Activated T-cell treated with anti-CD3 and anti-CD28 coated beads for 48 hours (primary cell): ENCODE measurements around the gene OPTC.
"Not testable (repeated sequence)": the region's sequence is repeated elsewhere in the genome, so short reads cannot be mapped to it uniquely, and the experiment has no call there.

Experiments used
- DNase-seq: peaks from one replicate; pipeline ENCODE4 v3.0.0-alpha.2; 2020; ENCODE audit warnings: low read depth

The OPTC gene

DNA sequence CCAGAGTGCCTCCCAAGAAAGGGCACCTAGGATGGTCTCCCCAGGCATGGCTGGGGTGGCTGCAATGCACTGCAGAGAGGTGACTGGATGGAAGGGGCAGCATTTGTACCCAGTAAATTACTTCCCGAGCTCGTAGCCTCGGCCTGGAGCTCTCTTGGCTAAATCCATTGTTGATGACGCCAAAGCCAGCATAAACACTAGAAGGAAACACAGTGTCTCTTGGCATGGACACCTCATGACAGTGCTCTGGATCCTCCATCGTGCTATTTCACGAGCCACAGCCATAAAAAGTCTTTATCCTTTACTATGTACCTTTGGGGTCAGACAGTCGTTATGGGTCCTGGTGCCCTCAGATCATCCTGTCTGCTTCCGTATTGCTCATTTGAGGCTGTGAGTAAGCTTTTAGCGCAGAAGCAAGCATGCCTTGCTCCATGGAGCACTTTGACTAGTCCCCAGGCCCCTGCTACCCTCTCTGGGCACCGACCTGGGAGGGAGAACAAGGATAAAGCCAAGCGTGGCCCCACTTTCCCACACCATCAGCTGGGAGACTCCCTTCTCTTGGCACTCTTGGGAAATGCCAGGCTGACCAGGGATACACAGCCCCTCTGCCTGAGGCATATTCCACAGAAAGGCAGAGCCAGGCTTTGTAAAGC is 28.7 kb upstream of the OPTC start:
- DNase-seq: no peak

DNA sequence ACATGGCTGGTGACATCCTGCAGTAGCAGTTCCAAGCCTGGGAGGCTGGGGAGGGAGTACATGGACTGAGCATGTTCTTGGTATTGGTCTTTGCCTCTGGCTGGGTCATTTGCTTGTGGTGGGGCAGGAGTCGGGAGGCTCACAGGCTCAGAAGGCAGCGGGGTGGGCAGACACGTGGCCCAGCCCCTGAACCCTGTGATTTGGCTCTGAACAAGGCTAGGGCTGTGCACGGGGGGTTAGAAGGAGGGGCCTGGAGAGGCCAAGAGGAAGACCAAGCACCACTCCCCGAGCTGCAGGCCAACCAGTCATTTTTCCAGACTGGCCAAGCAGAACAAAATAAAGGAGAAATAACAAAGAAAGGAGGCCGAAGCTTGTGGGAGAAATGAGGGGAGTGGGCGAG is 28.0 kb upstream of the OPTC start:
- DNase-seq: no peak

DNA sequence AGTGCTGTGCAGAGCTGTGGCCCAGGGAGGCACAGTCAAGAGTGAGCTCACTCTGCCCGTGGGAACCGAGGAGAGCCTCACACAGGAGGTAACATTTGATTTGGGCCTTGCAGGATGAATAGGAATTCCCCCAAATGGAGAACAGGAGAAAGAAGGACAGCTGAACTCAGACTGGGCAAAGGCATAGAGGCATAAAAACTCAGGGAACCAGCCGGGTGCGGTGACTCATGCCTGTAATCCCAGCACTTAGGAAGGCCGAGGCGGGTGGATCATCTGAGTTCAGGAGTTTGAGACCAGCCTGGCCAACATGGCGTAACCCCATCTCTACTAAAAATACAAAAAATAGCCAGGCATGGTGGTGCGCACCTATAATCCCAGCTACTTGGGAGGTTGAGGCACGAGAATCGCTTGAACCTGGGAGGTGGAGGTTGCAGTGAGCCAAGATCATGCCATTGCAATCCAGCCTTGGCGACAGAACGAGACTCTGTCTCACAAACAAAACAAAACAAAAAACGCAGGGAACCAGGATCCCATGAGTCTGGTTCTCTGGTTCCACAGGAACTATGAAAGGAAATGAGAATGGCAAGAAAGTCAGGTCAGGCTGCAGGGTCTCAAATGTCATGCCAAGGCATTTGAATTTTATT is 26.9 kb upstream of the OPTC start:
- not testable (repeated sequence) for DNase-seq

DNA sequence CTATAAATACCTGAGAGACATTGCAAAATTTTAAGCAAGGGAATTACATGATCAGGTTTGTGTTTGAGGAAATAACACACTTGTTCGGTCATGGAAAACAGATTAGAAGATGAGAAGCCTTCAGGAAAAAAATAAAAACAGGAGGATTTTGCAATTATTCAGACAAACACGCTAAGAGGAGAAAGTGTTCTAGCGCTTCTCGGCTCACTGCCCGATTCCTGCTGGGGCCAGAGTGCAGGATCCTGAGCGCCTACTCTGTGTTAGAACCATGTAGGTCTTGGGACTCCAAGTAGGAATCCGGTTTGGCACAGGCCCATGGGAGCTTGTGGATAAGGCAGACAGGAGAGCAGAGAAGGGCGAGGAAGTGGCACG is 26.4 kb upstream of the OPTC start:
- no peak for DNase-seq

DNA sequence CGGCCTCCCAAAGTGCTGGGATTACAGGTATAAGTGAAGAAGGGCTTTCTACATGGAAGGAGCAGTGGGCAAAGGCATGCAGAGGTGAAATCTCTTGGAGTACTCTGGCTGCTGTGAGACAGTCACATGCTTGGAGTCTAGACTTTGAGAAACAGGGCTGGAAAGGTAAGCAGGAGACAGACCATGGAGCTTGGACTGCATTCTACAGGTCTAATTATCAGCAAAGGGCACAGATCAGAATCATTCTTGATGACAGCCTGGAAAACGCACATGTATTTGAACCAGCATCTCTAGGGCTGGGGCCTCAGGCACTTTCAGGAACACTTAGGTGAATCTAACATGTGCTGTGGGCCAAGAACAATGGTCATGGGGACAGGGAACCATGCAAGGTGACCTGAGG is 25.6 kb upstream of the OPTC start:
- no peak for DNase-seq

DNA sequence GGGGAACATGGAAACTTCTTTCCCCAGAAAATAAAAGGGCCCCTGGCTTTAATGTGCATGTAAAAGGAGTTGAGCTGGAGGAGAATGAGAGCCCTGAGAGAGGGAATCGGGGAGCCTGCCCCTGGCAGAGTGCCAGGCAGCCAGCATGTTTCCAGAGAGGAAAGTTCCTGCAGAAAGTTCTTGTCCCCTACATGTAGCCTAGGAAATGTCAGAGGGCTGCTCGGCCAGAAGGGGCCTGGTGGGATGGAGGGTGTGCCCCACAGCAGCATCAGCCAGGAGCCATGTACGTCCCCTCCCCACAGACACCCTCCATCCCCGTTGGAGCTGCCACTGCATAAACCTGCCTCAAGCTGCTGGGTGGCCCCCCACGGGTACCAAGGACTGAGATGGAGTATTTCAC is 23.7 kb upstream of the OPTC start:
- DNase-seq: no peak

DNA sequence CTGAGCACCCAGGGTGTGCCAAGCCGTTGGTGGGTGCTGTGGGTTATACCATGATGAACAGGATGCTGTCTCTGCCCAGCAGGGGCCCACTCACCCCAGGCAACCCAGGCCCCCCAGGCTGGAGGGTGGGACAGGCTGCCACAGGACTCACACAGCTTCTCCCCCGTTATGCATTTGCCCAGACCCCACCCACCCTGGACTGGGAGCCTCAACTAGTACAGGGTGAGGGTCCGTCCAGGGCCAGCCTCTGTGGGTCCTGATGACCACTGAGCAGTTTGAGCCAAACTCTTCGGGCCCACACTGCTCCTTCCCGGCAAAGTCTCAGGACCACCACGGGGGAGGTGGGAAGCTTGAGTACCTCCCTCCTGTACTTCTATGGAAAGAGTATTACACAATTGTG is 22.1 kb upstream of the OPTC start:
- no peak for DNase-seq

DNA sequence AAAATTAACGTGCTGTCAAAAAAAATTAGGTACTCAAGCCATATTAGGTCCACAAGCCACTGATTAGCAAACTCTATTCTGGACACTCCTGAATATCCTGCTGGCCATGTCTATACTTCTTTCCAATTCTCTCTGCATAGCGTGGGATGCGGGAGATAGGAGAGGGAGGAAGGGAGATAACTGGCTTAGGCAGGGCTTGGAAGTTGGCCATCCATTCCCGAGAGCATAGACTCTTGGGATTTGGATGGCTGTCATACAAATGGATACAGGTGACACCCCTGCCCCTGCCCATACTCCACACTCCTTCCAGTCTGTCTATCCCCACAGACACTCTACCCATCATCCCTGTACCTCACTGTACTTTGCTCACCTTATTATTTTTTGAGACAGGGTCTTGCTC is 20.7 kb upstream of the OPTC start:
- DNase-seq: no peak

DNA sequence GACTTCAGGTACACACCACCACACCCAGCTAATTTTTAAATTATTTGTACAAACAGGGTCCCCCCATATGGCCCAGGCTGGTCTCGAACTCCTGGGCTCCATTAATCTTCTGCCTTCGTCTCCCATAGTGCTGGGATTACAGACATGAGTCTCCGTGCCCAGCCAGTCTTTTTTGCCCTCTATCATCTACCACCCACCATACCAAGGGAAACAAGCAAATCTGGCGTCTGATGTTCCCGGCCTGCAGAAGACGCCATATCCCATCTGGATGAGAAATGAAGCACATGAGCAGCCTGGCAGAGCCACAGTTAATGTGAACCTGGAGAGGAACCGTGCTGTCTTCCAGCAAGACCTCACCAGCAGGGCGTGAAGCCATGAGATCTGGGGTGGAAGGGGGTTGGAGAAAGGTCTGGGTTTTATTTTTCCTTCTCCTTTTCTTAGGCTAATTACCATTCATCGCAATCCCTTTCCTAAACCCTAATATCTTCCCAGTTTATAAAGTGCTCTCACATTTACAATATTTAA is 20.1 kb upstream of the OPTC start:
- DNase-seq: no peak

DNA sequence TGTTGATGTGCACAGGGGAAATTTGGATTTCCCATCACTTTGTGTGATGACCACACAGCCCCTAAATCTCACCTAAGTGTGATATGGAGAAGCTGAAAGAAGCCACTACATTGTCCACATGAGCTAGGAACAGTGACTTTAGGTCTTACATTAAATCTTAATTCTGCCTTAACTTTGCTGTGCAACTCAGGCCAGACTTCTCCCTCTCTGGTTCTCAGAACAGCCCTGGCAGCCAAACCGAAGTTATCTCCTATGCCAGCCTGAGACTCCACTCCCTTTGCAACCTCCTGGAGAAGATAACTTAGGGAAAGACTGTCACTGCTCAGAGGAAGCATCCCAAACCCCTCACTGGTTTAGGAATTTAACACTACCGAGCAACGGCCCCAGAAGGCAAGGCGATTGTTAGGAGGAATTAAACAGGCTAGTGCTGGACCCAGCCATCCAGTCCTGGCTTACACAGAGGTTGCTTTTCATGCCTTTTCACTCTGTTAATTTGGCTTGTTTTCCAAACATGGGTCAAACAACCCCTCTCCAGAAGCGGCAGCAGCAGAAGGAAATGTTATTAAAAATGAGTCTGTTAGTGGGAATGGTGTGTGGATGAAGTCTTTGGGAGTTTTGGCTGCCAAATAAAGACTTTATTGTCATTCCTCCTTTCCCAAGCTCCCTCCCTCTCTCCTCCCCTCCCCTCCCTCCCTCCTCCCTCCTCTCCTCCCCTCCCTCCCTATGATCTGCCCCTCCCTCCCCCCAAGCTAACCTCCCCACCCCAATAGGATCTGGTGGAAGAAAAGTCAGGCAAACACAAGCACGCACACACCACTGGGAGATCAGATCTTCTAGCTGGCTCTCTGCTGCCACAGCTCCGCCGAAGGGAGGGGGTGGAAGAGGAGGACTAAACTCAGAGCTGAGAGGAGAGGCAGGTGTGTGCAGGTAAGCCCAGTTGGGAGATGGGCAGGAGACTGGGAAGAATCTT is 18.7 kb upstream of the OPTC start, which contains the start of gene PRELP:
TSS of gene PRELP (plus strand) at position 795 of the 970 bp plus-strand sequence. CDS start 7,379 bp downstream, outside the sequence.
- DNase-seq: no peak

DNA sequence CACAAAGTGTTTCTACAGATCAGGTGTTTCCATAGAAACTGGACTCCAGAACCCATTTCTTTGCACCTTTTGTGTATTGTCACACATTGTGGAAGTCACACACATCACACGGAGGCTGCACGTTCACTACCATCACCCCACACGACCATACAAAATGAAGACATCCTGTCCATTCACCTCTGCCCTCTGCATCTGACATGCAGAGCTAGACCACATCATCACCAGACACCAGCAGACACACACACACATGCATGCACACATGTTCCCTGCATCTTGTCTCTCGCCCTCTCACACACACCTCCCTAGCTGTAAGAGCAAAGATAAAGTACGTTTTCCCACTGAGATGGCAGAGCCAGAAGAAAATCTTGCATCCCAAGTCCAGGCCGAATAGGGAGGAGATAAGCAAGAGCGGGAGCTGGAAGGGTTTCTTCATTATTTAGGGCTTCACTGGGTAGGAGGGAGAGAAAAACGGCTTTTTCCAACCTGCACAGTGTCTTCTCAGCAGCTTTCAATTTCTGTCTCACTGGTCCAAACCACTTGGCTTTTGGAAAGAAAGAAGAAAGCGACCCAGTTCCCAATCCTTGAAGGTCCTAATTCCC is 17.6 kb upstream of the OPTC start:
- no peak for DNase-seq

DNA sequence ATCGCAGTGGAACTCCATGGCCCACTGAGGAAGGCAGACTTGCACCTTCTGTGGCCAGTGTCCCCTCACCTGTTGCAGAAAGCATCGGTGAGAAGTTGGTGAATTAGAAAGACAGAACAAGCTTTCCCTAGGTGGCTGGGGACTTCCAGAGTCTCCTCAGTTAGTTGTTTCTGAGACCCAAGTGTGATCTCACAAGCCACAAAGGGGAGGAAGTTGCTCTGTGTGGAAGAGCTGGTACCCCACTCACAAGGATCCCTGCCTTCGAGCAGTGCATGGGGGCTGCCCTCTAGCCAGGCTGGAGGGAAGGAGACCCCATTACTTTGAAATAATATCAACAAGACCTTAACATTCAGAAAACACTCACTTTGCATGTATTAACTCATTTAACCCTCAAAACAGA is 16.2 kb upstream of the OPTC start:
- DNase-seq: no peak

DNA sequence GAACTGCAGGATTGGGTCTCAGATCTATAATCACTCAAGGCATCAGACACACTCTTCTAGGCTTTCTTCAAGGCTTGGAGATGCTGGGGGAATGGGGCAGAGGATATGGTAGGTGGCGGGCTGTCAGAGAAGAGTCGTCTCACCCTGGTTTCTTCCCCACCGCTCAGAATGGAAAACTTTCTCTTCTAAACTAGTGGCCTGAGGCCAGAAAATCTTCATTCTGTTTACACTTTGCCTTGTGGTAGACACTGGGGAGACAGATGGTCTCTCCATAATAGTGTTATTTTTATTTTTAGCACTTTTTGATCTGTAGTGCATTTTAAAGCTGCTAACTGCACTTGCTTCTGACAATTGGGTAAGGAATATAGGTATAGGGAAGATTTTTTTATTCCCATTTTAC is 15.7 kb upstream of the OPTC start:
- DNase-seq: no peak

DNA sequence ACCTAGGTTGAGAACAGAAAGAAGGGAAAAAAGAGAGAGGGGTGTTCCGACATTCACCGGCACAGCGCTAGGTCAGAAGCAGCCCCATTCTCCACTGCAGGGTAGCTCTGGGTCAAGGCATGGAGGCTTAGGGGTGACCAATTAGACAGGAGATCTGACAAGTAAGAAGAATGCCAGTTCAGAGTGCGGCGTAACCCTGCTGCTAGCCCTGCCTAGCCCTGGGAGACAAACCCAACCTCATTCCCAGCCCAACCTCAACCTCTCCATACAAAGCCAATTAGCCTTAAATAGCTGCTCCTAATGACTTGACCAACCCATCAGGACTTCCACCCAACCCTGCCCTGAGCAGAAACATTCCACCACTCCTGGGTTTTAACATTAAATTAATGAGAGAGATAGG is 15.0 kb upstream of the OPTC start:
- DNase-seq: no peak

DNA sequence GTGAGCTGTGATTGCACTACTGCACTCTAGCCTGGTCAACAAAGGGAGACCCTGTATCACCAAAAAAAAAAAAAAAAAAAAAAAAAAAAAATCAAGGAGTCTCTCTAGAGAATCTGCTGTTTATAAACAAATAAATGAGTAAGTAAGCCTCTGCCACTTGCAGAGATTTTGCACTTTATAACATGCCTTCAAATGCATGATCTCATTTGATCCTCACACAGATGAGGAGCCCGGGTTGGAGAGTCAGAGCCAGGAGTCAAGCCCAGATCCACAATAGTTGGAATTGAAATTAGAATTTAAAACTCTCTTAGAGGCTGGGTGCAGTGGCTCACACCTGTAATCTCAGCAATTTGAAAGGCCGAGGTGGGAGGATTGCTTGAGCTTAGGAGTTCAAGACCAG is 14.3 kb upstream of the OPTC start:
- no peak for DNase-seq

DNA sequence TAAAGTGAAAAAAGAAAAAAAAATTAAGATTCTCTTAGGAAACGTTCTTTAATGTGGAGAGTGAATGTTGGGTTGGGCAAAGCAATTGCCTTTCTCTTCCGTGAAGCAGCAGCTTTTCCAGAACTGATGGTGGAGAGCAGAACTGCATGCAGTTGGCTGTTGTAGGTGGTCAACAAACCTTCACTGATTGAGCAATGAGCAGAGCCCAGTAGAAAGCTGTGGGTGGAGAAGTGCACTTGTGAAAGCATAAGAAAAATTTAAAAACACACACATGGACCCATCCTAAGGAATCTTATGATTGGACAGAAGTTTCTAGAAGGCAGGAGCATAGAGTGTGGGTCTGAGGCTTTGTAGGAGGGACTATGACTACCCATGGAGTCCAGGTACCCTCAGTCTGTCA is 13.9 kb upstream of the OPTC start:
- DNase-seq: no peak

DNA sequence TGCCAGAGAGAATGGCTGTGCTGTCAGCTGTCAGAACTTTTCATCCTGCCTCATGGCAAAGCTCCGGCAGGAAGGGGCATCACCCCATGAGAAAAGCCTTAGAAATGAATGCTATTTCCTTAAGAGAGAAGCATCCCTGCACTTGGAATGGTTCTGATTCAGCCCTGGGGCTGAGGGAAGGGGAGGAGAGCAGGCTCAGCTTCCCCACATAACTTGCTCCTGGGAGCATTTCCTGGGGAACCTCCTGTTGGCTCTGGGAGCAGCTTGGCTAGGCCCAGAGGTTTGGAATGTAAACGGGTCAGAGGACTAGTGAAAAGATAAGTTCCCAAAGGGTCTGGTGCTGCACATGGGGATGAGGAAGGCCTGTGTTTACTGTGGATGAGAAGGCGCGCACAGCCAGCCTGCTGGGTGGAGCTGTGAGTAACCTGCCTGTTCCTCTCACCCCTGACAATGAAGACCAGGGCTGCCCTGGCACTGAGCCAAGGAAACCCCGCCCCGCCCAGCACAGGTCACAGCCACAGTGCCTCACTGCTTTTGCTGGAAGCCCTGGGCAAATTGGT is 13.3 kb upstream of the OPTC start:
- peak; percentile 29 for DNase-seq

DNA sequence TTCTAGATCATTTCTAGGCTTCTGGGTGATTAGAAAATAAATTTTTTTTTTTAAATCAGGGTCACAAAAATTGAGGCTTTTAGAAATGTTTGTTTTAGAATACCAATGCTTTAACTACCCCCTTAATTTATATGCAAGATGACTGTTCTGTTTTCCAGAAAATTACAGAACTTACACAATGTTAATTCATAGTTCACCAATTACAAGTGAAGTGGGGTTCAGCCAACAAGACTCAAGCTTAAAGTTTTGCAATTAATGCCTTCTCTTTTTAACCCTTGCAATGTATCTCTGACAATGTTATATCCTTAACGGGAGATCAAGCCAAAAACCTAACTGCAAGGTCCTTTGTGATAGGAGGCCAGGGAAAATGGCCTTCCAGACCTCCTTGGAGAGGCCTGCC is 12.8 kb upstream of the OPTC start:
- DNase-seq: no peak

DNA sequence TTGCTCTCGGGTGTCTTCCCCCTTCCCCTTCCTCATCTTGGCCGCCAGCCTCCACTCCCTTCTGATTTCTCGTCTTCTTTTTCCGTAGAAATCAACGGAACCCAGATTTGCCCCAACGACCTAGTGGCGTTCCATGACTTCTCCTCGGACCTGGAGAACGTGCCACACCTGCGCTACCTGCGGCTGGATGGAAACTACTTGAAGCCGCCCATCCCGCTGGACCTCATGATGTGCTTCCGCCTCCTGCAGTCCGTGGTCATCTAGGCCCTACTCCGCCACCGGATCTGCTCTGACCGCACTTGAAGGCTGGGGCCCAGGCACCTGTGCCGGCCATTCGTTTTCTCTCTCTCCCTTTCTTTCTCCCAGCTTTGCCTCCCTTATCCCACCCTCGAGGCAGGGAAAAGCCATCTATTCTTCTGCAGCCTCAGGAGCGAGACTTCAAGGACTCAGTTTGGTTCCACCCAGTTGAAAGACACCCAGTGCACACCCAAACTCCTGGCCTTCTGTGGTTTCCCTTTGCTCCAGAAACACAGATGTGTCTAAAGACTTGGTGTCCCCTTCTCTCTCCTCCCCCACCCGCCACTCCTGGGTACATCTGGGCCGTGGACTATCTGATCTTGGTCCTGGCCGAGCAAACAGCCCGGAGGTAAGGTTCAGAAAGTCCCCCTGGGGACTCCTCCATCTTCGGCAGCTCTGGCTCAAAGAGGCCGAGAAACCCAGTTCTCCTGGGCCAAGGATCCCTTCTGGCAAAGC is 7.2 kb upstream of the OPTC start:
- DNase-seq: no peak

DNA sequence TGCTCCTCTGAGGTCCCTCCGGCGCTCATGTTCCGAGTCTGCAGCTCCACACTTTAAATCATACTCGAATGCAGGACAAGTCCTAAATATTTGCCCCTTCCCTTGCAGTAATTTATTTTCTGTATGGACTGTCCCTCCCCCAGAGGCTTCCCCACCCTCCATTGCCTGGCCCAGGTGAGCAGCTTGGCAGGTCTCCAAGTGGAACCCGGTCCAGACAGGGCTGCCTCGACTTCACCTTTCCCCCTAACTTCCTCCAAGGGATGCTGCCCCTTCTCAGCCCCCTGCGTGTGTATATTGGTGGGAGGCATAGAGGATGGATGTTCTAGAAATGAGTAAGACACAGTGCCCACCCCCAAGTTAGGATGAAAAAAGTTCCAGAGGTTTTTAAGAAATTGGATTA is 5.4 kb upstream of the OPTC start:
- DNase-seq: no peak

DNA sequence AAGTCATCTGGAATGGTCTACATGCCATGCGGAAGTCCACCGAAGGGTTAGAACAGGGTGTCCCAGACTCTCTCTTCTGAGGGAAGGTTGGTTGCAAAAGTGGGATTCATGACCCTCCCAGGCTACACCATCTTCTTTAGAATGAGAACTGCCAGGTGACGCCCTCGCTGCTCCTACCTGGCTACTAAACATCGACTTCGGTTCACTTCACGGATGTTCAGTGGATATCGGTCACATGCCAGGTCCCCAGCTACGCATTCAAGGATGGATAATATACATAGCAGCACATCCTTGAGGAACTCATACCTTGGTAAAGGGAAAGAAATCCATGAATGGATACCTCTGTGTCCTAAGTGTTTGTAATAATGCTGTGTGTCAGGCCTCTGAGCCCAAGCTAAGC is 3.3 kb upstream of the OPTC start:
- DNase-seq: no peak
